GM19035 (cell line): ENCODE measurements around the gene TRAPPC3L.
A peak's percentile ranks its signal among the peaks of the same experiment; 100 is the strongest.

Source experiments
- ATAC-seq: cut with Tn5 transposase; IDR thresholded peaks from one replicate; pipeline ENCODE4 v1.9.1; 2021; ENCODE audit not compliant: unreplicated experiment

The TRAPPC3L gene

GRCh38 chr6:116560130-116560529 lies 14.6 kb upstream of the TRAPPC3L start:
- ATAC-seq, result no peak

GRCh38 chr6:116557893-116558292 lies 12.4 kb upstream of the TRAPPC3L start:
- ATAC-seq, result no peak

- no peak for ATAC-seq
Measured at GRCh38 chr6:116556814-116557415, 11.4 kb upstream of the TRAPPC3L start.

GRCh38 chr6:116556065-116556464 lies 10.6 kb upstream of the TRAPPC3L start:
- ATAC-seq, result no peak

- ATAC-seq, result no peak
Measured at GRCh38 chr6:116553451-116553850, 8.0 kb upstream of the TRAPPC3L start, which contains the start of gene CALHM4. Gene CALHM4, plus strand, starts transcription at chr6:116553751. Its CDS starts 43 bp downstream, at chr6:116553794.

- ATAC-seq, result no peak
Measured at GRCh38 chr6:116550796-116551195, 5.3 kb upstream of the TRAPPC3L start.

GRCh38 chr6:116547358-116547757 lies 1.9 kb upstream of the TRAPPC3L start:
- no peak for ATAC-seq

GRCh38 chr6:116543149-116543548 lies 2.3 kb downstream of the TRAPPC3L start:
- no peak for ATAC-seq

- ATAC-seq, result no peak
Measured at GRCh38 chr6:116542426-116542825, 3.1 kb downstream of the TRAPPC3L start.

- no peak for ATAC-seq
Measured at GRCh38 chr6:116536216-116536621, 9.3 kb downstream of the TRAPPC3L start.

GRCh38 chr6:116535109-116535508 lies 10.4 kb downstream of the TRAPPC3L start:
- ATAC-seq, result no peak

- ATAC-seq, result no peak
Measured at GRCh38 chr6:116533233-116533957, 12.1 kb downstream of the TRAPPC3L start.

GRCh38 chr6:116531675-116532570 lies 13.6 kb downstream of the TRAPPC3L start:
- ATAC-seq, result peak; percentile 79

- ATAC-seq, result no peak
Measured at GRCh38 chr6:116530436-116530835, 15.0 kb downstream of the TRAPPC3L start.

GRCh38 chr6:116529466-116530290 lies 15.8 kb downstream of the TRAPPC3L start:
- ATAC-seq, result no peak

- no peak for ATAC-seq
Measured at GRCh38 chr6:116528780-116529179, 16.7 kb downstream of the TRAPPC3L start.

- no peak for ATAC-seq
Measured at GRCh38 chr6:116528133-116528532, 17.4 kb downstream of the TRAPPC3L start.

GRCh38 chr6:116524236-116524635 lies 21.2 kb downstream of the TRAPPC3L start:
- no peak for ATAC-seq

- ATAC-seq, result no peak
Measured at GRCh38 chr6:116522896-116523295, 22.6 kb downstream of the TRAPPC3L start.

- ATAC-seq, result no peak
Measured at GRCh38 chr6:116518621-116519368, 26.7 kb downstream of the TRAPPC3L start.
